SK-N-SH treated with all-trans-retinoic acid at 6 μM for 48 hours (cell line): ENCODE results near the gene BMP6.

Experiments used
- ATAC-seq: fragments of 200-7000 bp; cut with Tn5 transposase; 3 replicates; pipeline ENCODE4 v1.9.1; 2020; ENCODE audit warnings: mild to moderate bottlenecking, moderate library complexity
- ARNTL ChIP-seq: fragments of 450-650 bp; formaldehyde crosslinking; IDR thresholded peaks from 2 replicates; pipeline ENCODE4 v1.5.0; 2020; ENCODE audit warnings: low read depth, mild to moderate bottlenecking, moderate library complexity, borderline replicate concordance
- BACH2 ChIP-seq: fragments of 250-450 bp; sonication (Bioruptor Pico); IDR thresholded peaks from 2 replicates; pipeline ENCODE4 v1.9.0; 2021; ENCODE audit warnings: mild to moderate bottlenecking, borderline replicate concordance
- CSDC2 ChIP-seq: fragments of 250-450 bp; sonication (Bioruptor Pico); IDR thresholded peaks from 2 replicates; pipeline ENCODE4 v1.5.0; 2020; ENCODE audit warnings: mild to moderate bottlenecking, moderate library complexity
- ESRRG ChIP-seq: fragments of 250-450 bp; sonication (Bioruptor Pico); IDR thresholded peaks from 2 replicates; pipeline ENCODE4 v1.6.1; 2021; ENCODE audit warnings: mild to moderate bottlenecking
- GLIS3 ChIP-seq: fragments of 250-450 bp; sonication (Bioruptor Pico); IDR thresholded peaks from 2 replicates; pipeline ENCODE4 v1.5.0; 2020; ENCODE audit warnings: mild to moderate bottlenecking, moderate library complexity
- ISL1 ChIP-seq: fragments of 250-450 bp; sonication (Bioruptor Pico); IDR thresholded peaks from 2 replicates; pipeline ENCODE4 v2.1.2; 2022; ENCODE audit warnings: mild to moderate bottlenecking, moderate library complexity
- OSR1 ChIP-seq: fragments of 250-450 bp; sonication (Bioruptor Pico); IDR thresholded peaks from 2 replicates; pipeline ENCODE4 v1.8.0; 2022; ENCODE audit warnings: moderate library complexity, mild to moderate bottlenecking, inconsistent platforms
- PPARA ChIP-seq: fragments of 250-450 bp; sonication (Bioruptor Pico); IDR thresholded peaks from 2 replicates; pipeline ENCODE4 v1.5.0; 2020; ENCODE audit warnings: mild to moderate bottlenecking, borderline replicate concordance
- RARB ChIP-seq: fragments of 250-450 bp; sonication (Bioruptor Pico); IDR thresholded peaks from 2 replicates; pipeline ENCODE4 v1.8.0; 2021; ENCODE audit warnings: mild to moderate bottlenecking, moderate library complexity
- SNAI2 ChIP-seq: fragments of 250-450 bp; sonication (Bioruptor Pico); IDR thresholded peaks from 2 replicates; pipeline ENCODE4 v1.5.0; 2020; ENCODE audit warnings: mild to moderate bottlenecking, moderate library complexity
- TOX ChIP-seq: fragments of 250-450 bp; sonication (Bioruptor Pico); IDR thresholded peaks from 2 replicates; pipeline ENCODE4 v1.8.0; 2021; ENCODE audit warnings: mild to moderate bottlenecking, moderate library complexity, borderline replicate concordance
- ZC3H10 ChIP-seq: fragments of 250-450 bp; sonication (Bioruptor Pico); IDR thresholded peaks from 2 replicates; pipeline ENCODE4 v1.5.1; 2021; ENCODE audit warnings: mild to moderate bottlenecking, moderate library complexity
- ZFP30 ChIP-seq: fragments of 450-650 bp; formaldehyde crosslinking; IDR thresholded peaks from 2 replicates; pipeline ENCODE4 v1.5.0; 2022; ENCODE audit warnings: mild to moderate bottlenecking, moderate library complexity
- ZNF565 ChIP-seq: fragments of 450-650 bp; formaldehyde crosslinking; conservative IDR thresholded peaks from 2 replicates; pipeline ENCODE4 v1.5.0; 2020; ENCODE audit warnings: low read depth, mild to moderate bottlenecking, moderate library complexity
- ZNF70 ChIP-seq: fragments of 450-650 bp; formaldehyde crosslinking; IDR thresholded peaks from 2 replicates; pipeline ENCODE4 v1.5.0; 2020; ENCODE audit warnings: mild to moderate bottlenecking, moderate library complexity
- ZNF8 ChIP-seq: fragments of 450-650 bp; formaldehyde crosslinking; IDR thresholded peaks from 2 replicates; pipeline ENCODE4 v1.5.0; 2020; ENCODE audit warnings: mild to moderate bottlenecking, moderate library complexity
- TF ChIP-seq, protein P1 (sequence below): fragments of 250-450 bp; sonication (Bioruptor Pico); IDR thresholded peaks from 2 replicates; pipeline ENCODE4 v1.8.0; 2021; ENCODE audit warnings: low read depth, mild to moderate bottlenecking, moderate library complexity, borderline replicate concordance
- TF ChIP-seq, protein P2 (sequence below): fragments of 250-450 bp; sonication (Bioruptor Pico); IDR thresholded peaks from 2 replicates; pipeline ENCODE4 v1.5.1; 2020; ENCODE audit warnings: low read depth, mild to moderate bottlenecking, moderate library complexity
- TF ChIP-seq, protein P3 (sequence below): fragments of 250-450 bp; sonication (Bioruptor Pico); IDR thresholded peaks from 2 replicates; pipeline ENCODE4 v1.5.0; 2020; ENCODE audit warnings: mild to moderate bottlenecking, moderate library complexity
- TF ChIP-seq, protein P4 (sequence below): fragments of 250-450 bp; sonication (Bioruptor Pico); IDR thresholded peaks from 2 replicates; pipeline ENCODE4 v1.8.0; 2020; ENCODE audit warnings: mild to moderate bottlenecking, moderate library complexity, borderline replicate concordance

BMP6 gene

DNA sequence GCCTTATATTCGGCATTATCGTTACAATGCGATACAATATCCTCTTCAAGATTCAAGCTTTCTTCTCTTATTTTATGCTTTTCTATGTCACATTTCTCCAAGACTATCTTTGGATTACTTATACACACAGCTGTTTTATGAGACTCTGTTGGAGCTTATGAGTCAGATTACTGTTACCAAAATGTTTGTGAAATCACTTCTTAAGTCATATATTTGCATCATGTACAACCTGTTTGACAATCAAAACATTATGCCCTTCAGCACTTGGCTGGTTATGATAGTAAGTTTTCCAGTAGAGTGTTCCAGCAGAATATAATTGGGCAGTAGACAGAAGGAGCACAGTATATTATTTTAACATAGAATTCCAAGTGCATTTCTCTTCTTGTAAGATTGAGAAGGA is 35.2 kb downstream of the BMP6 start:
- no peak for ATAC-seq
- no peak for TF ChIP-seq ZC3H10 (CRISPR knock-in tag)
- TF ChIP-seq ZNF70: no peak
- no peak for TF ChIP-seq RARB
- TF ChIP-seq ISL1 (CRISPR knock-in tag): no peak
- no peak for TF ChIP-seq ZNF8 (CRISPR knock-in tag)
- no peak for TF ChIP-seq PPARA
- no peak for TF ChIP-seq BACH2
- no peak for TF ChIP-seq ESRRG (CRISPR knock-in tag)
- TF ChIP-seq, protein P1, sequence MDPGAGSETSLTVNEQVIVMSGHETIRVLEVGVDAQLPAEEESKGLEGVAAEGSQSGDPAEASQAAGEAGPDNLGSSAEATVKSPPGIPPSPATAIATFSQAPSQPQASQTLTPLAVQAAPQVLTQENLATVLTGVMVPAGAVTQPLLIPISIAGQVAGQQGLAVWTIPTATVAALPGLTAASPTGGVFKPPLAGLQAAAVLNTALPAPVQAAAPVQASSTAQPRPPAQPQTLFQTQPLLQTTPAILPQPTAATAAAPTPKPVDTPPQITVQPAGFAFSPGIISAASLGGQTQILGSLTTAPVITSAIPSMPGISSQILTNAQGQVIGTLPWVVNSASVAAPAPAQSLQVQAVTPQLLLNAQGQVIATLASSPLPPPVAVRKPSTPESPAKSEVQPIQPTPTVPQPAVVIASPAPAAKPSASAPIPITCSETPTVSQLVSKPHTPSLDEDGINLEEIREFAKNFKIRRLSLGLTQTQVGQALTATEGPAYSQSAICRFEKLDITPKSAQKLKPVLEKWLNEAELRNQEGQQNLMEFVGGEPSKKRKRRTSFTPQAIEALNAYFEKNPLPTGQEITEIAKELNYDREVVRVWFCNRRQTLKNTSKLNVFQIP: no peak
- no peak for TF ChIP-seq ARNTL (CRISPR knock-in tag)
- no peak for TF ChIP-seq SNAI2
- no peak for TF ChIP-seq OSR1 (CRISPR knock-in tag)
- no peak for TF ChIP-seq TOX
- no peak for TF ChIP-seq GLIS3 (CRISPR knock-in tag)
- TF ChIP-seq, protein P2, sequence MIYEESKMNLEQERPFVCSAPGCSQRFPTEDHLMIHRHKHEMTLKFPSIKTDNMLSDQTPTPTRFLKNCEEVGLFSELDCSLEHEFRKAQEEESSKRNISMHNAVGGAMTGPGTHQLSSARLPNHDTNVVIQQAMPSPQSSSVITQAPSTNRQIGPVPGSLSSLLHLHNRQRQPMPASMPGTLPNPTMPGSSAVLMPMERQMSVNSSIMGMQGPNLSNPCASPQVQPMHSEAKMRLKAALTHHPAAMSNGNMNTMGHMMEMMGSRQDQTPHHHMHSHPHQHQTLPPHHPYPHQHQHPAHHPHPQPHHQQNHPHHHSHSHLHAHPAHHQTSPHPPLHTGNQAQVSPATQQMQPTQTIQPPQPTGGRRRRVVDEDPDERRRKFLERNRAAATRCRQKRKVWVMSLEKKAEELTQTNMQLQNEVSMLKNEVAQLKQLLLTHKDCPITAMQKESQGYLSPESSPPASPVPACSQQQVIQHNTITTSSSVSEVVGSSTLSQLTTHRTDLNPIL (CRISPR knock-in tag): no peak
- no peak for TF ChIP-seq CSDC2 (CRISPR knock-in tag)
- TF ChIP-seq, protein P3, sequence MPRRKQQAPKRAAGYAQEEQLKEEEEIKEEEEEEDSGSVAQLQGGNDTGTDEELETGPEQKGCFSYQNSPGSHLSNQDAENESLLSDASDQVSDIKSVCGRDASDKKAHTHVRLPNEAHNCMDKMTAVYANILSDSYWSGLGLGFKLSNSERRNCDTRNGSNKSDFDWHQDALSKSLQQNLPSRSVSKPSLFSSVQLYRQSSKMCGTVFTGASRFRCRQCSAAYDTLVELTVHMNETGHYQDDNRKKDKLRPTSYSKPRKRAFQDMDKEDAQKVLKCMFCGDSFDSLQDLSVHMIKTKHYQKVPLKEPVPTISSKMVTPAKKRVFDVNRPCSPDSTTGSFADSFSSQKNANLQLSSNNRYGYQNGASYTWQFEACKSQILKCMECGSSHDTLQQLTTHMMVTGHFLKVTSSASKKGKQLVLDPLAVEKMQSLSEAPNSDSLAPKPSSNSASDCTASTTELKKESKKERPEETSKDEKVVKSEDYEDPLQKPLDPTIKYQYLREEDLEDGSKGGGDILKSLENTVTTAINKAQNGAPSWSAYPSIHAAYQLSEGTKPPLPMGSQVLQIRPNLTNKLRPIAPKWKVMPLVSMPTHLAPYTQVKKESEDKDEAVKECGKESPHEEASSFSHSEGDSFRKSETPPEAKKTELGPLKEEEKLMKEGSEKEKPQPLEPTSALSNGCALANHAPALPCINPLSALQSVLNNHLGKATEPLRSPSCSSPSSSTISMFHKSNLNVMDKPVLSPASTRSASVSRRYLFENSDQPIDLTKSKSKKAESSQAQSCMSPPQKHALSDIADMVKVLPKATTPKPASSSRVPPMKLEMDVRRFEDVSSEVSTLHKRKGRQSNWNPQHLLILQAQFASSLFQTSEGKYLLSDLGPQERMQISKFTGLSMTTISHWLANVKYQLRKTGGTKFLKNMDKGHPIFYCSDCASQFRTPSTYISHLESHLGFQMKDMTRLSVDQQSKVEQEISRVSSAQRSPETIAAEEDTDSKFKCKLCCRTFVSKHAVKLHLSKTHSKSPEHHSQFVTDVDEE (CRISPR knock-in tag): no peak
- TF ChIP-seq ZNF565 (CRISPR knock-in tag): no peak
- TF ChIP-seq, all 23 proteins: peak for 0

DNA sequence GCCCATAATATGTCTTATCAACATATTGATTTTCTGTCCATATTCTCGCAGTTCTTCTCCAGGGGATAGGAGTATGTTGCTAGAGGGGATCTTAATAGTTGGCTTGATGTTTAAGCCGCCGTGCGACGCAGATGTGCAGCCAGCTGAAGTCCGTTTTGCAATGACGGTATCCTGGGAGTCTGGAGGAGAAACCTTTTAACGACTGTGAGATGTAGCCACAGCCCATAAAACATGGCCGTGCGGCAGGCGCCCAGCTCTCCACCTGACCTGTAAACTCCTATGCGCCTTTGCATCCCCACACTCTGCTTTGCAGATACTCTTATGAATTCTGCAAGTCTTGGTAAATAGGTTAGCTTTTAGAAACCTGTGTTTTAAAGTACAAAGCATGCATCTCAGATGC is 36.9 kb downstream of the BMP6 start:
- TF ChIP-seq, protein P1: no peak
- TF ChIP-seq BACH2: no peak
- TF ChIP-seq OSR1 (CRISPR knock-in tag): no peak
- no peak for TF ChIP-seq ESRRG (CRISPR knock-in tag)
- TF ChIP-seq TOX: no peak
- TF ChIP-seq ZFP30 (CRISPR knock-in tag): no peak
- no peak for ATAC-seq

DNA sequence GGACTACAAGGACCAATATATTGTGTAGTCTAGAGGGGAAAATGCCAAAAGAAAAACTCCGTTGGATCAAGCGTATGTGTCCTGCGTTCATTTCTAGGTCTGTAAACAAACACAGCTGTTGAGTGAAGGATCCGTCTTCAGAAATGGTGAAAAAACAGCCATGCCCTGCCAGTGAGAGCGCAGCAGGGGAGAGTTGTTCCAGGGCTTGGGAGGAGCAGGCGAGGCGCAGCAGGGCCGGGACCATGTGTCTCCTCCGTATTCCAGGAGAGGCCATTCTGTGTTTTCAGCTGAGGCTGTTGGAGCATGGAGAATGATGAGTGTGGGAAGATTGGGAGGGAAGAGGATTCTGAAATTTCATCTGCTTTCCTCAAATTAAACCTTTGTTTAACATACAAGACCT is 38.0 kb downstream of the BMP6 start:
- TF ChIP-seq BACH2 (no peak), ISL1 (CRISPR knock-in tag) (no peak), ZNF70 (no peak), OSR1 (CRISPR knock-in tag) (no peak)
- ATAC-seq: no peak

DNA sequence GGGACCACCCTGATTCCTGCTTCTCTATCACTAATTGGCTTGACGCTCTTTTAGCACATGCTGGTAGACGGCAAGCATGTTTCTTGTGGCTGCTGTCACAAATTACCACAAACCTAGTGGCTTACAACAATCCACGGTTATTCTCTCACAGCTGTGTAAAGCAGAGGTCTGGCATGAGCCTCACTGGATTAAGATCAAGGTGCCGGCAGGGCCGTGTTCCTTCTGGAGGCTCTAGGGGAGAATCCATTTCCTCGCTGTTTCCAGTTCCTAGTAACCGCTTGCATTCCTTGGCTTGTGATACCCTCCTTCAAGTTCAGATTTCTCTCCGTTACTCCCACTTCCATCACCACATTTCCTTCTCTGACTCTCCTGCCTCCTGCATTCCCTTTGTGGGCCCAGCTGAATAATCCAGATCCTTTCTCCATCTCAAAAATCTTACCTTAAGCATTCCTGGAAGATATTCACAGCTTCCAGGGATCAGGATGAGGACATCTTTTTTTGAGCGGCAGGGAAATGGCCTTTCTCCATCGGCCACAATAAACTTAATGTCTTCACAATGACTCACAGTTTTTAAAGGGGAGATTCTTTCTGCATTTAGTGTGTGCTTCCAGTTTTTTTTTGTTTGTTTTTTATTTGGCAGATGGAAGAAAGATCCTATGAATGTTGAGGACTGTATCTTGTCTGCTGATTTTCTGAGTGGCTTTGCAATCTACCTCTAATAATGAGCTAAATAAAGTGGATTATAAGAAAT is 39.9 kb downstream of the BMP6 start:
- no peak for ATAC-seq
- TF ChIP-seq ZNF8 (CRISPR knock-in tag) (no peak), TOX (no peak)
- TF ChIP-seq, protein P2 (CRISPR knock-in tag): no peak
- TF ChIP-seq, protein P4, sequence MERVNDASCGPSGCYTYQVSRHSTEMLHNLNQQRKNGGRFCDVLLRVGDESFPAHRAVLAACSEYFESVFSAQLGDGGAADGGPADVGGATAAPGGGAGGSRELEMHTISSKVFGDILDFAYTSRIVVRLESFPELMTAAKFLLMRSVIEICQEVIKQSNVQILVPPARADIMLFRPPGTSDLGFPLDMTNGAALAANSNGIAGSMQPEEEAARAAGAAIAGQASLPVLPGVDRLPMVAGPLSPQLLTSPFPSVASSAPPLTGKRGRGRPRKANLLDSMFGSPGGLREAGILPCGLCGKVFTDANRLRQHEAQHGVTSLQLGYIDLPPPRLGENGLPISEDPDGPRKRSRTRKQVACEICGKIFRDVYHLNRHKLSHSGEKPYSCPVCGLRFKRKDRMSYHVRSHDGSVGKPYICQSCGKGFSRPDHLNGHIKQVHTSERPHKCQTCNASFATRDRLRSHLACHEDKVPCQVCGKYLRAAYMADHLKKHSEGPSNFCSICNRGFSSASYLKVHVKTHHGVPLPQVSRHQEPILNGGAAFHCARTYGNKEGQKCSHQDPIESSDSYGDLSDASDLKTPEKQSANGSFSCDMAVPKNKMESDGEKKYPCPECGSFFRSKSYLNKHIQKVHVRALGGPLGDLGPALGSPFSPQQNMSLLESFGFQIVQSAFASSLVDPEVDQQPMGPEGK (CRISPR knock-in tag): no peak
